Medulla oblongata (tissue), 1 donor: ENCODE measurements around the gene NKAIN2.
"Not testable (repeated sequence)": the region's sequence is repeated elsewhere in the genome, so short reads cannot be mapped to it uniquely, and the experiment has no call there.

Experiments
- DNase-seq: peaks from one replicate; pipeline ENCODE4 v3.0.0-alpha.2; 2015; ENCODE audit errors: extremely low spot score

NKAIN2 gene

GRCh38 chr6:124080483-124080882 is 276.8 kb downstream of the NKAIN2 start:
- DNase-seq = no peak

- no peak for DNase-seq
These were observed 286.8 kb downstream of the NKAIN2 start for GRCh38 chr6:124090491-124090890.

- no peak for DNase-seq
These were observed 295.9 kb downstream of the NKAIN2 start for GRCh38 chr6:124099520-124099919.

GRCh38 chr6:124110514-124110913 is 306.8 kb downstream of the NKAIN2 start:
- no peak for DNase-seq

DNA sequence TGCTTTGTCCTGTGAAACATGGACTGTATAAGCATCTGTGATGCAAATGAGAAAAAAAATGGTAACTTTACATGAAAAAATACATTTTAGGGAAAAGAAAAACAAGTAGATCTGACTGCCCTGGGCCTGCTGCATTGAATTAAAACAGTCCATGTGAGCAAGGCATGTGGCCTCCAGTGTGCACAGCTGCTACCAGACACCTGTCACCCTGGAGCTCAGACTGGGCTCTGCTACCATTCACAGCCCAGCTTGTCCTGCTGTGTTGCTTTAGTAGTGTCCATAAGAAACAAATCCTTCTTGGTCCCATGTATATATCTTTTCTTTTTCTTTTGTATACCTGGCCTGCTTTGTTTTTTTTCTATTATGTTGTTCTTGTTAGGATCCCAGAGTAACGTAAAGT is 315.9 kb downstream of the NKAIN2 start:
- no peak for DNase-seq

GRCh38 chr6:124123617-124124209 is 320.0 kb downstream of the NKAIN2 start:
- no peak for DNase-seq

DNA sequence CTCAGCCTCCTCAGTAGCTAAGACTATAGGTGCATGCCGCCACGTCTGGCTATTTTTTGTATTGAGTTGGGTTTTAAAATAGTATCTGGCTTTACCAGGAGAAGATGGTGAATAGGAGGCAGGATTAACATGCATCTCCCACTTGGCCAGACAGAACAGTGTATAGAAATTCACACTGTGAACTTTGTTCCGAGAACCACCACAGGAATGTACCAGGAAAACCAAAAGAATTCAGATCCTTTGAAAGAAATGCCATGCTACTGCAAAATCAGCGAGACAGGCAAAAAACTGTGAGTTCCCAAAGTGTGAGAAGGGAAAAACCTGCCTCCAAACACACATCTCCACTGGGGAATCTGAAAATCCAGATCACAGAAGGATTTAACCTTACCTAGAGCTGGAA is 327.6 kb downstream of the NKAIN2 start:
- no peak for DNase-seq

GRCh38 chr6:124131779-124132178 is 328.1 kb downstream of the NKAIN2 start:
- no peak for DNase-seq

DNA sequence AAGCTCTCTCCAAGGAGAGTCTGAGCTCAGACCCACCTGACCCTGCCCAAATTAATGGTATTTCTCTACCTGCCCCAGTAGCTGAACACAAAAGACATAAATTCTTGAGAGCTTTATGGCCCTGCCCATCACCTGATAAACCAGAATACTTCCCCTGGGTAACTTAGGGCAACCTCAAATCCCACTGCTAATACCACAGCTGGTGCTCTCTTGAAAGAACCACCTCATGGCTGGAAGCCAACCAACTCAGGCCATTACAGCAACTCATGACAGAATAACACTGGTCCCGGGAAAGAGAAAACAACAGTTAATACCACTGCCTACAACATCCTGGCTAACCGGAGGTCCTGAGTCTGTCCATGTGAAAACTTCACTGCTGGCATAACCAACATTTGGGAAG is 328.6 kb downstream of the NKAIN2 start:
- DNase-seq = no peak

GRCh38 chr6:124142852-124143251 is 339.2 kb downstream of the NKAIN2 start:
- no peak for DNase-seq

DNA sequence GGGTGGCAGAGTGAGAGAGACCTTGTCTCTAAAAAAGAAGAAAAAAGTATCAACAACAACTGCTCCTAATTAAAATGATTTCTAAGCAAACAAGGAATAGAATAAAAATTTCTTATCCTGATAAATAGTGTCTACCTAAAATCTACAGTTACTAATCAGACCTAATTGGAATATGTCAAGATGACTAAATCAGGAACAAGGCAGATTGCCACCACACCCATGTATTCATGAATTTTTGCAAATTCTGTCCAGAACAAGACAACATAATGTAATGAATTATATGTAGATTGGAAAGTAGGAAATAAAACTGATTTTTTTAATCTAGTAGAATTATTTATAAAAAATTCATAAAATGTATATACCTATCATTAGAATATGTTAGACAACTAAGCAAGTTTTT is 339.8 kb downstream of the NKAIN2 start:
- no peak for DNase-seq

DNA sequence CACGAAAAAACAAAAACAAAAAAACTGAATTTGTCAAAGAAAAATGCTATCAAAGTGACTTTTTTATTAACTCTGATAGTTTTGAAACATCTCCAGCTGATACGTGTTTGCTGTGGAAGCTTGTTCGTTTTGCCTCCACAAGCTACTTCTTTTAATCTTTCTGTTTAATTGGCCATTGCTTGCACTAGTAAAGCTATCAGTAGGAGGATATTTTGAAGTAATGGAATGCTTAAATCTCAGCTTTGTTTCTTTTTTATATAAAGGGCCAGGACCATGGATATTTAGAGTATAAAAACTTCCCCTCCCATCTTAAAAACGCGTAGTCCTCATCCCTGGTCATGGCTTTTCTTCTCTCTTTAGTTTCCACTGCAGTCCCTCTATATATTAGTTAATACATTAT is 344.0 kb downstream of the NKAIN2 start:
- no peak for DNase-seq

DNA sequence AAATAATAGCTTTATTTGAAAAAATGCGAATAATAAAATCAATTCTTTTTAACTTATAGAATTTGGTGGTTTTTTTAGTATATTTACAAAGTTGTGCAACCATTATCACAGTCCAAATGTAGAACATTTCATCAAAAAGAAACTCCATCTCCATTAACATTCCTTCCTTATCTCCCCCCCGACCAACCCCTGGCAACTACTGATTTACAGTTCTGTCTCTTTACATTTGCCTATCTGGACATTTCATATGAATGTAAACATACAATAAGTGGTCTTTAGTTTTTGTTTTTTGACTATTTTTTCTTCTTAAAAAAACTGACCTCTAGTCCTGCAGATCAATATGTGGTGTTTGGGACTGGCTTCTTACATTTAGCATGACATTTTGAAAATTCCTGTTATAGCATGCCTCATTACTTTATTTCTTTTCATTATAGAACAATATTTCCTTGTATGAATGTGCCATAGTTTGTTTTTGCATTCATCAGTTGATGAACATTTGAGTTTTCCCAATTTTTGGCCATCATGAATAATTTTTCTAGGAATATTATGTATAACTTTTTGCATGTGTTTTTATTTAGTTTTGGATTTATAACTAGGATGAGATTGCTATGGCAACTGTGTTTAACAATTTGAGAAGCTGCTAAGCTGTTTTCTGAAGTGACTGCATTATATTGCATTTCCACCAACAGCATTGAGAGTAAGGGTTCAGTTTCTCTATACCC is 344.7 kb downstream of the NKAIN2 start:
- no peak for DNase-seq

GRCh38 chr6:124149646-124150045 is 346.0 kb downstream of the NKAIN2 start:
- DNase-seq = no peak

DNA sequence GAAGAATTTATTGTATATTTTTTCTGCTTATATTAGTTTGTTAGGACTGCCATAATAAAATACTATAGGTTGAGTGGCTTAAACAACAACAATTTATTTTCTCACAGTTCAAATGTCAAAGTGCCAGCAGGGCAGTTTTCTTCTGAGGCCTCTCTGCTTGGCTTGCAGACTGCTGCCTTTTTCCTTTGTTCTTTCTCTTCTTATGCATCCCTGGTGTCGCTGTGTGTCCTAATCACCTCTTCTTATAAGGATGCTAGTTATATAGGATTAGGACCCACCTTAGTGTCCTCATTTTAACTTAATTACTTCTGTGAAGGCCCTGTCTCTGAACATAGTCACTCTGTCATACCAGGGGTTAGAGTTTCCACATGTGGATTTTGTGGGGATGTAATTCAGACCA is 354.4 kb downstream of the NKAIN2 start:
- DNase-seq = no peak

DNA sequence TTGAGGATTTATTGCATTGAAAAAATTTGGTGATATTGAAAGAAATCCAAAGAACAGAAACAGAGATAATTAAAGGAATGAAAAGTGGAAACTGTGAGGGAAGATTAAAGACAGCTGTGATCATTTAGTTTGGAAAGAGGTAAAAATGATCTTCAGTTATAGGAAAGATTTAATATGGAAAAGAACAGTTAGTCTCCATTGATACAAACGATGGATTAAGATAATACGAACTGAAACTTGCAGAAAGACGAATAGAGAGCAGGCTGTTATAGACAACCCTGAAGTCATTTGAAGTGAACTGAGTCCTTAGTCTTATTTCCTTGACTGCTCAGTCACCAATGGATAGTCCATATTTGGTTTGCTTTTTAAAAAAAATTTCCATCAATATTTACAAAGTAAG is 360.0 kb downstream of the NKAIN2 start:
- DNase-seq = no peak

- DNase-seq = no peak
These were observed 360.7 kb downstream of the NKAIN2 start for GRCh38 chr6:124164343-124164742.

DNA sequence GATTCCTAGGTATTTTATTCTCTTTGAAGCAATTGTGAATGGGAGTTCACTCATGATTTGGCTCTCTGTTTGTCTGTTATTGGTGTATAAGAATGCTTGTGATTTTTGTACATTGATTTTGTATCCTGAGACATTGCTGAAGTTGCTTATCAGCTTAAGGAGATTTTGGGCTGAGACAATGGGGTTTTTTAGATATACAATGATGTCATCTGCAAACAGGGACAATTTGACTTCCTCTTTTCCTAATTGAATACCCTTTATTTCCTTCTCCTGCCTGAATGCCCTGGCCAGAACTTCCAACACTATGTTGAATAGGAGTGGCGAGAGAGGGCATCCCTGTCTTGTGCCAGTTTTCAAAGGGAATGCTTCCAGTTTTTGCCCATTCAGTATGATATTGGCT is 363.6 kb downstream of the NKAIN2 start:
- not testable (repeated sequence) for DNase-seq

DNA sequence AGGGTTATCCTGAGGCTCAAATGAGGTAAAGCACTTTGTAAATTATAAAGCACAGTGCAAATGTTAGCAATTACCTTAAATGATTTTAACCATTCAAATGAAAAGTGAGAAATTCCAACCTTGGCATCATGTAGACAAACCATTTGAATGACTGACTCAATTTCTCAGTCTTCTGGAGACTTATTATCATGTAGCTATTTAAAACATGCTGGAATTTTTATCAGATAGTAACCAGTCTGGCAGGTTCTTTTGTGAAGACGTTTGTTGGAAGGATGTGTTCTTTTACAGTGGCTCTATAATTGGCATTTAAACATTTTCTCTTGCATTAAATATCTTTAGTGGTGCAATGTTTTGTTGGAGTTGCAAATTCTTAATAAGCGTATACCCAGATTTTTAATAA is 386.6 kb downstream of the NKAIN2 start:
- DNase-seq = no peak

DNA sequence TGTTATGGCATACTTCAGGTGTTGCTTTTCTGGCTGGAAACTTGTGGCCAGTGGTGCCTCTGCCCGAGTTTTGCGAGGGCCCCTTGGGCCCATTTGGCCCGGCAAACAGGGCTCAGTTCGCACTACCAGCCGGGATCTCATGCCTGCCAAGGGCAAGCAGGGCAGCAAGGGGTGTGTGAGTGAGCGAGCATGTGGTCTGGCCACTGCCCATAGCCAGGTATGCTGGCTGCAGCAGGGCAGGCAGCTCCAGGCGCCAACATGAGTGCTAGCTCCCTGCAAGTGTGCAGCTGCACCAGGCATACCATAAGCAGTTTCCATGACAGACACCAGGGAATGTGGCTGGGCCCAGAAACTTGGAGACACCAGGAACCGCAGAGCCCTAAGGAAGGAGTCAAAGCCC is 389.5 kb downstream of the NKAIN2 start:
- no peak for DNase-seq

- no peak for DNase-seq
These were observed 393.5 kb downstream of the NKAIN2 start for GRCh38 chr6:124197148-124197547.

DNA sequence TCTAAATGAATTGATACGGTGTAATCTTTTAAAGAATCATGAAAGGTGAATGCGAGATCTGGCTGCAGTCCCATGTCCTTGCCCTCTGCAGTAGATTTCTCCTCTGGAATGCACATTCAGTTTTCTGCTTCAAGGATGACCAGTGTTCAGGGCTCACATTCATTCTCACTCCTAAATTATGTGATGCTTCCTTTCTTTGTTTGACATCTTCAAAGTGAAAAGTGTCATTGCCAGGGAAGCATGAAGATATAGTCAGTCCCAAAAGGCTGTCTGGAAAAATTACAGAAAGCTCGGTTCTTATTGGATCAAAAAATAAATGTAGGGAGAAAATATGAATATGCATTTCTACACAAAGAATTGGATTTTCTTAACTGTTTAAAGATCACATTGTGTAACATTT is 395.6 kb downstream of the NKAIN2 start:
- DNase-seq = no peak

- DNase-seq = no peak
These were observed 397.0 kb downstream of the NKAIN2 start for GRCh38 chr6:124200661-124201060.
